Neural cell (in vitro differentiated cells): ENCODE measurements around the gene TRIM10.

ENCODE experiments used
- CTCF ChIP-seq: fragments of 450-650 bp; IDR thresholded peaks from 2 replicates; pipeline ENCODE4 v1.5.1; 2014; ENCODE audit warnings: antibody characterized with exemption, mild to moderate bottlenecking, moderate library complexity; ENCODE audit not compliant: poor library complexity, severe bottlenecking
- POLR2AphosphoS5 ChIP-seq: IDR thresholded peaks from 2 replicates; pipeline ENCODE4 v1.6.1; 2012
- TAF1 ChIP-seq: IDR thresholded peaks from 2 replicates; pipeline ENCODE4 v1.6.1; 2012; ENCODE audit warnings: low read depth

GRCh38 chr6:30131947-30132497 is 29.0 kb downstream of the TRIM10 start:
- no peak for TF ChIP-seq POLR2AphosphoS5
- no peak for TF ChIP-seq TAF1
- no peak for TF ChIP-seq CTCF
